CD14-positive monocyte (primary cell): Measurements from ENCODE around the gene SLC1A3. TPM values are rescaled to one million over a fixed set of nuclear protein-coding genes. Genes with fewer than 3 reads are reported as not detected.

Experiments
- DNase-seq, 3 donors: peaks; one replicate each; pipeline ENCODE4 v3.0.0-alpha.2; 2011 to 2022
- H2AFZ ChIP-seq: 2 replicates; pipeline ENCODE4 v1.6.0; 2012; ENCODE audit warnings: mild to moderate bottlenecking, low read depth, low read length, inconsistent platforms; ENCODE audit not compliant: insufficient read depth, poor library complexity, severe bottlenecking
- H3K27ac ChIP-seq, 2 donors: 1 replicate in 1 of 2; 2 replicates in 1 of 2; pipeline ENCODE4 v1.5.1; 2012 to 2013; ENCODE audit warnings: low read length in 2 of 2, control low read depth in 1 of 2, inconsistent platforms in 1 of 2, low read depth in 1 of 2, mild to moderate bottlenecking in 1 of 2
- H3K27me3 ChIP-seq, 2 donors: one replicate each; pipeline versions ENCODE4 v1.6.0 to v1.6.1; 2011 to 2013; ENCODE audit warnings: low read length in 2 of 2; ENCODE audit not compliant: control insufficient read depth in 2 of 2, insufficient read depth in 2 of 2
- H3K36me3 ChIP-seq, 2 donors: replicated peaks in 1 of 2; 1 replicate in 1 of 2; 2 replicates in 1 of 2; pipeline versions ENCODE4 v1.5.1 to v1.6.1; 2012 to 2013; ENCODE audit warnings: low read length in 2 of 2, control low read depth in 1 of 2, inconsistent platforms in 1 of 2, mild to moderate bottlenecking in 1 of 2; ENCODE audit not compliant: insufficient read depth in 2 of 2, control insufficient read depth in 1 of 2
- H3K4me1 ChIP-seq, 2 donors: 1 replicate in 1 of 2; 2 replicates in 1 of 2; pipeline versions ENCODE4 v1.5.1 to v1.6.1; 2012 to 2013; ENCODE audit warnings: low read length in 2 of 2, control low read depth in 1 of 2, inconsistent platforms in 1 of 2, mild to moderate bottlenecking in 1 of 2, moderate library complexity in 1 of 2; ENCODE audit not compliant: insufficient read depth in 2 of 2, control insufficient read depth in 1 of 2
- H3K4me2 ChIP-seq: replicated peaks from 2 replicates; pipeline ENCODE3; 2012; ENCODE audit warnings: low read length, moderate library complexity, mild to moderate bottlenecking; ENCODE audit not compliant: poor library complexity, severe bottlenecking; ENCODE audit errors: extremely low read depth
- H3K4me3 ChIP-seq, 3 experiments: fragments of 200-600 bp in 1 of 3; sonication (generic) in 1 of 3; replicated peaks in 1 of 3; 1 replicate in 2 of 3; 2 replicates in 1 of 3; pipeline ENCODE4 v1.5.1; 2011 to 2013; ENCODE audit warnings: low read length in 3 of 3, mild to moderate bottlenecking in 3 of 3, control low read depth in 2 of 3, low read depth in 2 of 3, inconsistent platforms in 1 of 3, moderate library complexity in 1 of 3
- H3K79me2 ChIP-seq: 2 replicates; pipeline ENCODE4 v1.6.0; 2012; ENCODE audit warnings: mild to moderate bottlenecking, control low read depth, inconsistent platforms, low read length, moderate library complexity; ENCODE audit not compliant: insufficient read depth
- H3K9ac ChIP-seq: 2 replicates; pipeline ENCODE4 v1.6.0; 2017; ENCODE audit warnings: low read length, mild to moderate bottlenecking; ENCODE audit not compliant: insufficient read depth, poor library complexity, severe bottlenecking
- H3K9me3 ChIP-seq, 2 donors: replicated peaks in 1 of 2; 1 replicate in 1 of 2; 2 replicates in 1 of 2; pipeline versions ENCODE4 v1.5.1 to v1.6.1; 2012 to 2013; ENCODE audit warnings: low read length in 2 of 2, control low read depth in 1 of 2; ENCODE audit not compliant: control insufficient read depth in 1 of 2, insufficient read depth in 1 of 2
- H4K20me1 ChIP-seq: 2 replicates; pipeline ENCODE4 v1.6.0; 2012; ENCODE audit warnings: mild to moderate bottlenecking, low read length, control low read depth, moderate library complexity; ENCODE audit not compliant: insufficient read depth
- H3K27ac Mint-ChIP-seq, 7 donors: one replicate each; pipeline ENCODE4 v1.8.0; 2020; ENCODE audit warnings: mild to moderate bottlenecking in 7 of 7, mixed read lengths in 7 of 7, moderate library complexity in 6 of 7, inconsistent platforms in 2 of 7
- H3K27me3 Mint-ChIP-seq, 3 donors: one replicate each; pipeline ENCODE4 v1.8.0; 2021 to 2022; ENCODE audit warnings: low read depth in 3 of 3, mild to moderate bottlenecking in 3 of 3, mixed read lengths in 3 of 3, moderate library complexity in 3 of 3, inconsistent platforms in 1 of 3
- H3K36me3 Mint-ChIP-seq, 2 donors: one replicate each; pipeline ENCODE4 v1.8.0; 2020; ENCODE audit warnings: mixed read lengths in 2 of 2, inconsistent platforms in 1 of 2, mild to moderate bottlenecking in 1 of 2
- H3K4me1 Mint-ChIP-seq: one replicate; pipeline ENCODE4 v1.8.0; 2020; ENCODE audit warnings: mild to moderate bottlenecking, mixed read lengths
- H3K4me3 Mint-ChIP-seq, 2 donors: one replicate each; pipeline ENCODE4 v1.8.0; 2020; ENCODE audit warnings: mild to moderate bottlenecking in 2 of 2, mixed read lengths in 2 of 2, moderate library complexity in 1 of 2
- H3K9me3 Mint-ChIP-seq, 7 donors: one replicate each; pipeline ENCODE4 v1.8.0; 2020 to 2022; ENCODE audit warnings: mixed read lengths in 7 of 7, mild to moderate bottlenecking in 6 of 7, moderate library complexity in 6 of 7, inconsistent platforms in 2 of 7
- CTCF ChIP-seq: fragments of 200-600 bp; IDR thresholded peaks from one replicate; pipeline ENCODE4 v1.8.0; 2022; ENCODE audit warnings: antibody characterized with exemption, mild to moderate bottlenecking
- WGBS: methylation state at CpG from one replicate; pipeline ENCODE4 v1.1.5; 2013; ENCODE audit warnings: missing lambda C conversion rate; ENCODE audit not compliant: insufficient coverage; 5-methylcytosine and 5-hydroxymethylcytosine counted together
- intact Hi-C, 2 donors: fragments of 100-400 bp; cut with micrococcal nuclease; formaldehyde crosslinking; loops; one replicate each; pipeline versions ENCODE4 v1.15.0 to v1.15.1; 2023
- polyA plus RNA-seq, 3 donors: library from polyadenylated mRNA; depleted of rRNA in 1 of 3; unstranded in 2 of 3; stranded (reverse) in 1 of 3; fragments of 300-500 nt in 2 of 3; fragments of >200 nt in 1 of 3; fragmentation: Illumina TruSeq in 2 of 3; gene quantifications; 1 replicate in 2 of 3; 2 replicates in 1 of 3; pipeline ENCODE4 v1.2.3, GENCODE V29; 2012 to 2021

SLC1A3 gene
- polyA plus RNA-seq, 3 donors: 1.2 to 3.3 (median 1.3) TPM

GRCh38 chr5:36637516-36637915, 31.1 kb downstream of the SLC1A3 start:
- H4K20me1 ChIP-seq: no peaks in the 10 kb centered on the region
- Mint-ChIP-seq H3K9me3 (no peaks in the 10 kb centered on the region), H3K27ac (no peak overlapping the region), H3K4me3 (no peak overlapping the region), H3K27me3 (peaks cover 0 to under 1% (median 0%) of the 10 kb centered on the region in 3 donors), H3K4me1 (peaks cover 3% of the 10 kb centered on the region), H3K36me3 (peaks cover 34 to 37% of the 10 kb centered on the region in 2 donors)
- no peaks in the 10 kb centered on the region for H3K4me1 ChIP-seq
- intact Hi-C loops: no loop called here
- H3K79me2 ChIP-seq: no peaks in the 10 kb centered on the region
- H3K9me3 ChIP-seq: no peaks in the 10 kb centered on the region
- no peaks in the 10 kb centered on the region for H3K27me3 ChIP-seq
- H3K9ac ChIP-seq: no peak overlapping the region
- no peak for TF ChIP-seq CTCF
- H3K4me3 ChIP-seq: no peak overlapping the region
- no peak overlapping the region for H3K27ac ChIP-seq
- DNase-seq: no peak
- H3K4me2 ChIP-seq: no peak overlapping the region
- no peak overlapping the region for H2AFZ ChIP-seq
- no CpG with 5 or more reads among the region's 1 CpG for WGBS
- peaks cover 0 to 25% of the 10 kb centered on the region in 2 donors for H3K36me3 ChIP-seq

GRCh38 chr5:36638056-36638455, 31.6 kb downstream of the SLC1A3 start:
- H3K79me2 ChIP-seq: no peaks in the 10 kb centered on the region
- no peak overlapping the region for H3K4me3 ChIP-seq
- DNase-seq: no peak
- no peaks in the 10 kb centered on the region for H3K27me3 ChIP-seq
- H3K27ac ChIP-seq: no peak overlapping the region
- no peaks in the 10 kb centered on the region for H3K9me3 ChIP-seq
- Mint-ChIP-seq H3K27me3 (peaks cover 0 to 2% (median 0%) of the 10 kb centered on the region in 3 donors), H3K36me3 (peaks cover 33 to 39% of the 10 kb centered on the region in 2 donors), H3K4me1 (peaks cover 3% of the 10 kb centered on the region), H3K27ac (no peak overlapping the region), H3K9me3 (no peaks in the 10 kb centered on the region), H3K4me3 (no peak overlapping the region)
- intact Hi-C loops: no loop called here
- no peak for TF ChIP-seq CTCF
- H3K9ac ChIP-seq: no peak overlapping the region
- H3K36me3 ChIP-seq: peaks cover 0 to 25% of the 10 kb centered on the region in 2 donors
- H4K20me1 ChIP-seq: no peaks in the 10 kb centered on the region
- 93% methylated on average over 4 of the region's 4 CpGs for WGBS
- no peak overlapping the region for H3K4me2 ChIP-seq
- H2AFZ ChIP-seq: no peak overlapping the region
- H3K4me1 ChIP-seq: no peaks in the 10 kb centered on the region
